DOHH2 (cell line): ENCODE measurements around the gene LRCH1.

Experiments
- CTCF ChIP-seq: fragments of 200-600 bp; sonication (generic); IDR thresholded peaks from one replicate; pipeline ENCODE4 v1.5.1; 2014; ENCODE audit warnings: antibody characterized with exemption, mild to moderate bottlenecking, low read depth, low read length; ENCODE audit not compliant: poor library complexity, severe bottlenecking
- EZH2phosphoT487 ChIP-seq: fragments of 200-600 bp; sonication (generic); IDR thresholded peaks from 2 replicates; pipeline ENCODE4 v1.6.1; 2017; ENCODE audit warnings: borderline replicate concordance, mild to moderate bottlenecking, antibody characterized with exemption, low read length, moderate library complexity, mixed read lengths

- TF ChIP-seq CTCF (no peak), EZH2phosphoT487 (no peak)
These were observed 14.7 kb downstream of the LRCH1 start for GRCh38 chr13:46567671-46568070.
